ENCODE results near the gene ZNF148. TPM values are rescaled to one million over a fixed set of nuclear protein-coding genes. Genes with fewer than 3 reads are reported as not detected.
A peak's percentile ranks its signal among the peaks of the same experiment; 100 is the strongest.

ZNF148 gene
- polyA plus RNA-seq, 4 donors: 39.7 to 49.4 (median 43.2) TPM

- no peak for DNase-seq (ENCODE audit: low read depth in 4 of 4, low spot score in 2 of 4)
Measured at GRCh38 chr3:125194849-125195601, 180.1 kb downstream of the ZNF148 start.

DNA sequence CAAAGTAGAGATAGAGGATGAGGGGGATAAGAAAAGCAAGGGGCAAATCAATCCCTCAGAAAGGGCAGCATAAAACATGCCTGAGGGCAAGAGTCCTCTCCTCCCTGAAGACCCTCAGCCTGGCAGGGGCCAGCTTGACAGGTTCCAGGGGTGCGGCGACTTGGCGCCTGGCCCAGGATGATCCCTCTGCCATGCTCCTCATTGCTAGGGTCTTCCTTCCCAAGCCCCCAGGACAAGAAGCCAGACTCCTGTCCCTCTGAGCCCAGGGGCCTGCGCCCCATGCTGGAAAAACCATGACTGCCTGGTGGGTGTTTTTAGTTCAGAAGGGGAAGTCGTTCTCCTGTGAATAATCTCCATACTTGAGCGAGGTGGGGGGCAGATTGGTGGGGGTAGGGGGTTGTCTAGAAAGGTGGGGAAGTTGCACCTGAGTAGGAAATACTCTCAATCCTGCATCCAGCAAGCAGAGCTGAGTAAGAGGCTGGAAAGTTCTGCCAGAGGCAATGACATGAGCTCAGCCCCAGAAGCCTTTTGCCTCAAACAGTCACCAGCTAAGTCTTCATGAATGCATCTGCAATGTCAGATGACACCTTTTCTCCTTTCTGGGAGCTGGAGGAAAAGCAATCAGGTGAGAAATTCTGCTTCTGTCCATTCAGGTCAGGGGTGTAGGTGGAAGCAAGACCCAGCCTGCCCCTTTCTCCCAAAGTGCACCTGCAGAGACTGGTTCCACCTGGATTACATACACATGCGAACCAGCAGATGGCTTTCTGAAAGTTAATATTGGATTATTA lies 180.9 kb downstream of the ZNF148 start:
- DNase-seq (ENCODE audit: low read depth in 4 of 4, low spot score in 2 of 4): no peak

DNA sequence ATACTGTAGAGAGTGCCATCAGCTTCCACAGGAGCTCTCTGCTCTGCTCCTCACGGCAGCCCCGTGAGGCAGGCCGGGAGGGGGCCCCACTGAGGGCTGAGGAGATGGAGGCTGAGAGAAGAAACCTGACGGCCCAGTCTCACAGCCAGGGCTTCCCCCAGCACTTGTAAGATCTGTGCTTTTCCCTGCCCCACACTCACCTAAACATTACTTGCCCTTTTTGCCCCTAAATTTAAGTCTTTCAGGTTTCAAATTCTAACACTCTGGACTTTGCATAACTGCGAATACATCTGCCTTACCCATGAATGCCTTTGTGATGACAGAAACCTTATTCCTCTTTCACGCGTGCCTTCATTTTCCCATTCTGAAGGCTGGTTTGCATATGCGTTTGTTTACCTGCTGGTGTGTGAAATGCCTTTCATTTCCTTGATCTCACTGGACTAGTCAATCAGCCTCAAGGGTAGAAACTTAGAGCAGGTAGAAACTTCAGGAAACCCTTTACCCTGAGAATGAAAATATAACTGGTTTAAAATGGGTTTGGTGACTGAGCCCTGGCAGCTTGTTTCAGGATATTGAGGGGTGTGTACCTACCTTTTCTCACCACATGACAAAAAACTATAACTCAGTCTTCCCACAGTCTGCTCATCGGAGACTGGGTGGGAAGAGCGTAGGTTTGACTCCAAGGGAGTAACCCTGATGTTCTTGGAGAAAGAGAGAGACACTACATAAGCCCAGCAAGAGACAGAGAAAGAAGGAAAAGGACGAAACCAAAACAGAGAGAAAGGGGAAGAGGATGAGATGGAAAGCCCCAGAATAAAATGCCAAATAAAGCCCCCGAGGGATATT lies 182.7 kb downstream of the ZNF148 start:
- DNase-seq (ENCODE audit: low read depth in 4 of 4, low spot score in 2 of 4): no peak

DNA sequence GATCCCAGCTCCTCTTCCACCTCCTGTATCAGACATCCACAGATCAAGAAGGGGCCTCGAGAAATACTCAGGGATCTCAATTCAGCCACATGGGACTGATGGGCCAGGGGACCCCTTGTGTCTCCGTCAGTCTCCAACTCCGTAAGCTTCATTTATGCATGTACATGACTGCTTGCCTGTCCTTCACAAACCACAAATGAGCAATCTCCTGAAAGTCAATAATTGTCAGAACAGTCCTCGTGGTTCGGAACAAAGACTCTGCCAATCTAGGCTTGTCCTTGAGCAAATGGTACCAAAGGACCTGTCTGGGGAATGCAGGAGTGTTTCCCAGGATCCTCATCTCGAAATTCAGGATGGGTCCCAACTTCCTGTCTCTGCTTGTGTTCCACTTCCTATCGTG lies 183.4 kb downstream of the ZNF148 start:
- DNase-seq (ENCODE audit: low read depth in 4 of 4, low spot score in 2 of 4): no peak

DNA sequence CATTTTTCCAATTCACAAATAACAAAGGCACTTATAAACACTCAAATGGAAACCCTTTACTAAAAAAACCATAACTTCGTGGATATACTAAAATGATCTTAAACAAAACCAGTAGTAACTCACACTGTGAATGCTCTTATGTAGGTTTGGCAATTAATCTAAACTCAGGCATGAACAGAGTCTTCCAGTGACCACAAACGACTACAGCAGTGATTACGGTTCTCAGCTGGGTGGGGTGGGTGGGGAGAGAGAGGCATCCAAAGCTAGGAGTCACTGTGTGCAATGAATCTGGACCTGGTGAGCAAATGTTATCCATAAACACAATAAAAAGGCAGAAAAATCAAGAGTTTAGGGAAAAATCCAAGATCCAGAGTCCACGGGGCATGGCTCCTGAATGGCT lies 183.9 kb downstream of the ZNF148 start:
- no peak for DNase-seq (ENCODE audit: low read depth in 4 of 4, low spot score in 2 of 4)

DNA sequence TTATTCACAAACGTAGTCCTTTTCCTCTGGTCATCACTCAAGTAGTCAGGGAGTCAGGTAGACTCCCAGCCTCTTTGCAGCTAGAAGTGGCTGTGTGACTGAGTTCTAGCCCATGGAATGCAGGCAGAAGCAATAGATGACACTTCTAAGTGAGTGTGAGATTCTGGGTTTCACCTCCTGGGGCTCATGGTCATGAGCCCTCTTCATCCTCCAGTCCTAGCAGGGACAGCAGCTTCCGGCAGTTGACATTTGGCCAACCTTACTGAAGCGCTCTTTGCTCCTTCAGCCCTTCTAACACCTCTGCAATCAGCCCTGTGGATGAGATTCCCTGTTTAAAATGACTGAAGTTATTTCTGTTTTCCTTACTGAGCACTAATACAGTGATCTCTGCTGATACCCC lies 184.3 kb downstream of the ZNF148 start:
- DNase-seq (ENCODE audit: low read depth in 4 of 4, low spot score in 2 of 4): no peak

- no peak for DNase-seq (ENCODE audit: low read depth in 4 of 4, low spot score in 2 of 4)
Measured at GRCh38 chr3:125189378-125190165, 185.6 kb downstream of the ZNF148 start.

DNA sequence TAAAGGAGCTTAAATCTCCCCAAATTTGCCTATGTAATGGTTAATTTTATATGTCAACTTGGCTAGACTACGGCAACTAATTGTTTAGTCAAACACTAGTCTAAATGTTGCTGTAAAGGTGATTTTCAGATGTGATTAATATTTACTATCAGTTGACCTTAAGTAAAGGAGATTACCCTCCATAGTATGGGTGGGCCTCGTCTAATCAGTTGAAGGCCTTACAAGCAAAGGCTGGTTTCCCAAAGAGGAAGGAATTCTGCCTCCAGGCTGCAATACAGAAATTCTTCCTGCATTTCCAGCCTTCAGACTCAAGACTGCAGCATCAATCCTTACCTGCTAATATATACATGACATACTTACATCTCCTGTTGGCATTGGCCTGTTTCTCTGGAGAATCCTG lies 186.2 kb downstream of the ZNF148 start:
- DNase-seq (ENCODE audit: low read depth in 4 of 4, low spot score in 2 of 4): no peak

DNA sequence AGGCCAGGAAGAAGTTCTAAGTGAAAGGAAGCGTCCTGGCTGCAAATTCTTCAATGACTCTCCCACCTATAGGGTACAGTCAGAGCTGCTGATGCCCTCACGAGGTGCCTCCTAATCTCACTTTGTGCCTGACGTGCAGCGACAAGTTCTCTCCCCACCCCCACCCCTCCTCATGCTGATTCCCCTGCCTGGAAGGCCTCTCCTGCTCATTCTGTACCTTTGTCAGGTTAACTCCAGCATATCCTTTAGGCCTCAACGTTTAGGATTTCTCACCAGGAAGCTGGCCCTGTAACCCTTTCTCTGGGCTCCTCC lies 187.6 kb downstream of the ZNF148 start:
- DNase-seq (ENCODE audit: low read depth in 4 of 4, low spot score in 2 of 4): no peak

DNA sequence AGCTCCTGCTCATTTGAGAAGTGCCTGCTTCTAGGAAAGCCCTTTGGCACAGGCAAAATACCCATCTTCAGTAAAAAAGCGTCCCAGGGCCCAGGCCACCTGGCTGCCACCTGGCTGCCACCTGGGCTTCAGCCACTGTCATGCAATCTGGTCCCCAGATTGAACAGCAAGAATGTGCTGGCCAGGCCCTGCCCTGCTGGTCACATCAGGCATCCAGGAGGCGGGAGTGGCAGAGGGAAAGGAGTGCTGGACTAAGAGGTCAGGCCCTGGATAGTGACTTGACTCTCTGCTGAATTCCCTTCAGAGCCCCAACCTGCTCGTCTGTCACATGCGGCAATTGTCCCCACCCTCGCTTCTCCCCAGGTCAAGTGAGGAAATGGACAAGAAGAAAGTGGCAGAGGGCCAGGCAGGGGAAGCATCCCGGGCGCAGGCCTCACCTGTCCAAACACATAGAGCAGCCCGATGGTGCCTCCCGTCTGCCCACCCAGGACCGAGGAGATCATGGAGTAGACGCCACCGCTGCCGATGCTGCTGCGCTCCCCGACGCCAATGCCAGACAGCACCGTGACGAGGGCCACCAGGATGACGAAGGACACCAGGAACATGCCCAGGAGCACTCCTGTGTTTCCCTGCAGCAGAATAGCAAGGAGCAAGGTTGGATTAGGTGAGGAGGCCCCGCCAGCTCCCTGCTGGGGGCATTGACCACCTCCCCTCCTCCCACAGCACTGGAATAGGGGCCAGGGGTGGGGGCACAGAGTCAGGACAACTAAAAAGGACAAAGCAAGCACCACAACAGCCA lies 188.1 kb downstream of the ZNF148 start:
- no peak for DNase-seq (ENCODE audit: low read depth in 4 of 4, low spot score in 2 of 4)

- DNase-seq (ENCODE audit: low read depth in 4 of 4, low spot score in 2 of 4): peak in 1 of 4 donors; percentile 27
Measured at GRCh38 chr3:125186261-125186787, 188.8 kb downstream of the ZNF148 start.

- no peak for DNase-seq (ENCODE audit: low read depth in 4 of 4, low spot score in 2 of 4)
Measured at GRCh38 chr3:125185805-125186204, 189.3 kb downstream of the ZNF148 start.

DNA sequence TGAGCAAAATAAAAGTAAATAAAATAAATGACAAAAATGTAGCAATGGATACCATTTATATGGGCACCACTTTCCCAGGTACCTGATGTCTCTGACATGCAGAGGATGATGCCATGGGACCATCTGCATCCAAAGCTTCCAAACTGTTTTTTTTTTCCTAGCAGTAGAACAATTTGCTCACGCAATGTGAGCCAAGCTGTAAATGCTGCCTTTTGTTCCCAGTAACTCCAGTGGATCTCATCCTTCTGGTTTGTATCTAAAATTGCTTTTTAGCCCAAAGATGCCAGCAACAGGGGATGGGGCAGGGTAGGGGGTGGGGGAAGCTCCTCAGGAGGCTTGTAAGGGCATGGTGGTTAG lies 195.3 kb downstream of the ZNF148 start:
- DNase-seq (ENCODE audit: low read depth in 4 of 4, low spot score in 2 of 4): no peak

DNA sequence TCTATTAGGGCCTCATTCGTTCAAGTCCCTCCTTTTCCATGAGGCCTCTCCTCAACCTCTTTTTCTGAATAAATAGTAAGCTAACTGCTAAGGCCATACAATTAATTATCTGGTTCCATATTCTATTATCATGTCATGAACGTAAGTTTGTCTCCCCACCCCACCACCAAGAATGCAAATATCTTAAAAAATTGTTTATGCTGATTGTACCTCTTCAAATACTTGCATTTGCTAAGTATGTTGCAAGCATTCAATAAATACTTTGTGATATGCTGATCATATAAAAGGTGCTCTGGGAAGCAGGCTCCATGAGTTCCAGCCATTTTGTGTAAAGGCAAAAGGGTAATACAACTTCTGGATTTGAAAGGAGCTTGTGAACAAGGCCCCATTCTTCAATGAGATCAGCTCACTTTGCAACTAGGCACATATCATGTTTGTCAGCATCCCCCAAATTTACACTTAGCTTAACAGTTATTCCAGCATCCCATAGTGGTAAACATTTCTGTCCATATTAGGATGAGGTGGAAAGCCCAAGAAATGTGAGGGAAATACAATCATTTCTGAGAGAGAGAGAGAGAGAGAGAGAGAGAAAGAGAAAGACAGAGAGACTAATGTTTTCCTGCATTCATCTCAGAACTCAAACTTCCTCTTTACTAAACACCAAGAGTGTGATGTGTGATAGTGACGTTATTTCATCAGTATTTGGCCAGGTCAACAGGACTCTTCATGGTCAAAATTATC lies 195.8 kb downstream of the ZNF148 start:
- DNase-seq (ENCODE audit: low read depth in 4 of 4, low spot score in 2 of 4): no peak

- DNase-seq (ENCODE audit: low read depth in 4 of 4, low spot score in 2 of 4): no peak
Measured at GRCh38 chr3:125177746-125178145, 197.4 kb downstream of the ZNF148 start.
